ENCODE data around the gene BLOC1S6.

The BLOC1S6 gene

GRCh38 chr15:45657764-45658545 is 70.8 kb downstream of the BLOC1S6 start:
- TF ChIP-seq POLR2A (IDR thresholded peaks at IDR 0.05; ENCODE audit: low read depth, low read length): no peak
- TF ChIP-seq POLR2AphosphoS5 (IDR thresholded peaks at IDR 0.05; ENCODE audit: low read depth, low read length): no peak
- TF ChIP-seq TAF1 (IDR thresholded peaks at IDR 0.05; ENCODE audit: borderline replicate concordance, low read depth, low read length): no peak
- FAIRE-seq (no peak), DNase-seq (ENCODE audit: insufficient read length) (no peak)
